Hypothalamus (tissue), 51 donors: ENCODE measurements around the gene ABCB11.
"Not testable (repeated sequence)": the region's sequence is repeated elsewhere in the genome, so short reads cannot be mapped to it uniquely, and the experiment has no call there.

Experiments used
- DNase-seq, 51 donors: peaks; one replicate each; lab custom pipeline; 2025; lab: John Stamatoyannopoulos, UW

ABCB11 gene

DNA sequence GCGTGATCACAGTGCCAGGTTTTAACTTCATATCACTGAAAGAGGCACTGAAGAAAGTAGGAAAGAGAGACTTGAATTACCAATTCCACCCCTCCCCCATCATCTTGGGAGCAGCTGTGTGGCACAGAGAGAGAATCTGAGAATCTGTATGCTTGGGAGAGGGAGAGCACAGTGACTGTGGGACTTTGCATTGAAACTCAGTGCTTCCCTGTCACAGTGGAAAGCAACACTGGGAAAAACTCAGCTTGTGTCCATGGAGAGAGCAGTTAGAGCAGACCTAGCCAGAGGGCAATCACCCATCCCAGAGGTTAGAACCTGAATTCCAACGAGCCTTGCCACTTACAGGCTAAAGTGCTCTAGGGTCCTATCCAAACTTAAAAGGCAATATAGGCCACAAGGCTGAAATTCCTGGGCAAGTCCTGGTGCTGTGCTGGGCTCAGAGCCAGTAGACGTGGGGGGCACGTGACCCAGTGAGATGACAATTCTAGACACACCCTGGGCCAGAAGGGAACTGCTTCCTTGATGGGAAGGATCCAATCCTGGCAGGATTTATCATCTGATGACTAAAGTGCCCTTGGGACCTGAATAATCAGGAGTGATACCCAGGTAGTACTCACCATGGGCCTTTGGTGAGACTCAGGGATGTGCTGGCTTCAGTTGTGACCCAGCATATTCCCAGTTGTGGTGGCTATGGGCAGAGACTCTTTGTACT is 15.5 kb upstream of the ABCB11 start:
- DNase-seq, result no peak

GRCh38 chr2:169042856-169043255 is 11.7 kb upstream of the ABCB11 start:
- DNase-seq, result no peak

- DNase-seq, result no peak
These were observed 10.5 kb upstream of the ABCB11 start for GRCh38 chr2:169041594-169041993.

DNA sequence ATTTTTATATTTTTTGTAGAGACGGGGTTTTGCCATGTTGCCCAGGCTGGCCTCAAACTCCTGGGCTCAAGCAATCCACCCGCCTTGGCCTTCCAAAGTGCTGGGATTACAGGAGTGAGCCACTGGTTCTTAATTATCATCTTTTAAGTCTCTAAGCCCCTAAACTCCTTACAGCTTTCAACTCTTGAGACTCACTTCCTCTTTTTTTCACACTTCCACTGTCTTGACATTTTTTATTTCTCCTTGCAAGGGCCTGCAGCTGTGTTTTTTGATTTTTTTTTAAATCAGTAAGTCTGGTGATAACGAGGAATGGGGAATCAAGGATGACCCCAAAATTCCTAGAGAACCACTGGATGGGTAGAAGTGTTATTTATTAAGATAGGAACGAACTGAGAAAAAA is 8.6 kb upstream of the ABCB11 start:
- no peak for DNase-seq

GRCh38 chr2:169038338-169038757 is 7.2 kb upstream of the ABCB11 start:
- DNase-seq, result no peak

DNA sequence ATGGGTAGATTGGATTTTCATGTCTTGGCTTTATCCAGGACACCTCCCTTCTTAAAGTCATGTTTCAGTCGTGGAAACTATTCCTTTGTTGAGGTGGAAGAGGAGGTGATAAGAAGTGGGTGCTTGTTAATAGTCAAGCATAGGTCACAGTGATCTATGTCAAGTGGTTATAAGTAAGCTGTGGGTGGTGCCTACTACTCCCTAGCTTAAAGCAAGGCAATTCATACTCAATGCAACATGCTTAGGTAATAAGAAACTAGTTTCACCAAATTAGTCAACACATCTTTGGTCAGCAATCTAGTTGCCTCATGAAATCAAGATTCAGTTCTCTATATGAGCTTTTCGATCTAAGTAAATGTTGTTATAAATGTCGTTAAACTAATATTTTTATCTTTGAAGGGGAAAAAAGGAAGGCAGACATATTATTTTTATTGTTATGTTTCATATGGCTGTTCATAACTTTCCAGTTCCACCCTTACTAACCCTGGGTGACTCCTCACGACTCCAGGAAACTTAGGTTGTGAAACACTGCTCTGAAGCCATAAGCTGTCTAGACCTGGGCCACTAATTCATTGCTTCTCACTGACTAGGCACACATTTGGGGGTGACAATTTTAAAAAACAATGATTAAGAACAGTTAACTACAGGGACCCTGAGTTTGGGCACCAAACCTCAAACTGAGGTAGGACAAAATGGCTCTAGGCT is 5.8 kb upstream of the ABCB11 start:
- no peak for DNase-seq

DNA sequence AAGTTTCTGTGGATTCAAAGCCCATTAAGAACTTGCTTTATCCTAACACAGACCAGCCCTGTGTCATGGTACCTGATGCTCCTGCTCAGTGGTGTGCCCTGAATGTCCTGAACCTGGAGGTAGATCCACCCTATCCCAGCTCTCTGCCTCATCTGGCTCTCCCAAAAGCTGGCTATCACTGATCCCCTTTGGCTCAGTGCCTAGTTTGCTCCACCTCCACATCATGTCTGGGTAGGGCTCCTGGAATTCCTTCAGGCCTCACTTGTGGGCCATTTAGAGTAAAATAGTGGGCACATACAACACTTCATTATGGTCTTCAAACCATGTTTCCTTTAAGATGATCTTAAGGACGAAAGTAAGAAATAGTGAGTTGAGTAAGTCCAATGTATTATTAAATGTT is 4.8 kb upstream of the ABCB11 start:
- DNase-seq, result no peak

DNA sequence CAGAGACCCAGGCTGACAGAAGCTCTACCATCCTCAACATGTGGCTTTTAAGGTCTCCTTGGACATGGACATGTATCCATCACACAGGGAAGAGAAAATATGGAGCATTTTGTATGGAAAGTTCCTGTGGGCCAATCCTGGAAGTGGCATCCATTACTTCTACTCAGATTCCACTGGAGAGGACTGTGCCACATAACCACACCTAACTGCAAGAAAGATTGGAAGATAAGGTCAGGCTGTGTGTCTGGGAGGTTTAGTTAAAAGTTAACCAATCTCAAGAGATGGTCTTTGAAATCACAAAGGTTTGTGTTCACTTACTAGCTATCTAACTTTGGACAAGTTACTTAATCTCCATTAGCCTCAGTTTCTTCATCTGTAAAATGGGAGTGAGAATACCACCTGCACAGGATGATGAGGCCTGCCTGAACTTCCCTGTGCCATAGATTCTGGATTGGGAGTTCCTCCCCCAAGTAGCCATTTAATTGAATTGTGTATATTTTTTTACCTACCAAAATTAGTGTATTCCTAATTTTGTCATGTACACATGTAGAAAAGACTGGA is 3.9 kb upstream of the ABCB11 start:
- no peak for DNase-seq

- DNase-seq, result no peak
These were observed 3.1 kb upstream of the ABCB11 start for GRCh38 chr2:169034256-169034655.

GRCh38 chr2:169029341-169029740 is 1.8 kb downstream of the ABCB11 start:
- DNase-seq, result no peak

DNA sequence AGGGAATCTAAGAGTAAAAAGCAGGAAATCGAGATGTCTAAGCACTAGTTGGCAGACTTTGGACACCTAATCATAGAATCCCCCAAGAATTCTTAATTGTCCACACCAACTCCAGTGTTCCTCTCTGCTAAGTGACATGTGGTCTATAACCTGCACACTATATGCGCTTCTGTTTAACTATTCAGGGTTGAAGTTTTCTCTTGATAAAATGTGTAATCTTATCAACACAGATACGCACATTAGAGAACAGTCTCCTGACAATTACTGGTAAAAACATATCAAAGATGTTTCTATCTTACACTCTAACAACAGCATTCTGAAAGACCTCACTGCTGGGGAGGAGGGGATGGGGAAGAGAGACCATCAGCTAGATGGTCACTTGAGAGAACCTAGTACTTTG is 3.9 kb downstream of the ABCB11 start:
- DNase-seq, result no peak

DNA sequence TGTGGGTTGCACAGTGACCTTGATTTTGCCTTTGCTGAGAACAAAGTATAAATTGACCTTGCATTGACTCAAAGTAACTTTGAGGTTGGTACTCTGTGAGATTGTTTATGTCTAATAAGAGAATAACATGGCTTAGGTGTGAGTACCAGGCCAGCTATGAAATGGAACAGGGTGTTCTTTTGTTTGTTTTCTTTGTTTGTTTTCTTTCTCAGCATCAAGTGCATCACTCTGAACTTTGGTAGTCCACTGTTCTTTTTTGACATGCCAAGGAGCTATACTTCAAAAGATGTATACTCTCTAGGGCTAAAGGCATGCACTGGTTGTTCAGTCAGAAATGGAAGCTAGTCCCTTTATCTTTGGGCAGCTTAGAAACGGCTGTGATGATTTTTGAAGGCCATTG is 5.1 kb downstream of the ABCB11 start:
- DNase-seq, result no peak

DNA sequence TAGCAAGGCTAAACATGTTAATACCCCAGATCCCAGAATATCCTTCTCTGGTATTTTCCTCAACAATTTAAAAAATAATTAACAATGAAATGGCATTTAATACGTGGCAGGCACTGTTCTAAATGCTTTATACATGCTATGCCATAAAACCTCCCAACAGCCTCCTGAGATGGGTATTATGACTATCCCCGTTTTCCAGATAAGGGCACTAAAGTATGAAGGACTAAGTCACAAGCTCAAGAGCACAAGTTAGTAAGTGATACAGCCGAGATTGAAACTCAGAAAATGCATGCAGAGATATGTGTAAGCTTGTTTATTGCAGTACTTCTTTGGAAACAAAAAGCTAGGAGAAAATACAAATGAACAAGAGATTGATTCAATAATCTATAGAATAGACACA is 8.0 kb downstream of the ABCB11 start:
- no peak for DNase-seq

GRCh38 chr2:169018390-169018789 is 12.7 kb downstream of the ABCB11 start:
- no peak for DNase-seq

GRCh38 chr2:169015943-169016342 is 15.2 kb downstream of the ABCB11 start:
- no peak for DNase-seq

DNA sequence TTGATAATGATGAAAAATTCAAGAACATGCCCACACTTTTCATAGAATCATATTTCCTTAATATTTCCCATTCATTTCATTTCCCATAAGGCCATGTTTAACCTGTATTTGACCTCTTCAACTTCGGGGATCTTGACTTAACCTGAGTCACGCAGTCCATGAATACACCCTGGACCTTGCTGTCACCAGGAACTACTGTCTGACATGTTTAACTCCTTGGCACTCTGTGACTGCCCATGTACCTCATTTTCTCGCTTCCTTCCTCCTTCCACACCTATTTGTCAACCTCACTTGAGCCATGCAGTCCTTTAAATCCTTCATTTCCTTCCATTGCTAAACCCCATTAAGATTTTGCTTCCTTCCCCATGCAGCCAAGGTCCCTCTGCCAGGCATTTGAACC is 16.3 kb downstream of the ABCB11 start:
- no peak for DNase-seq

DNA sequence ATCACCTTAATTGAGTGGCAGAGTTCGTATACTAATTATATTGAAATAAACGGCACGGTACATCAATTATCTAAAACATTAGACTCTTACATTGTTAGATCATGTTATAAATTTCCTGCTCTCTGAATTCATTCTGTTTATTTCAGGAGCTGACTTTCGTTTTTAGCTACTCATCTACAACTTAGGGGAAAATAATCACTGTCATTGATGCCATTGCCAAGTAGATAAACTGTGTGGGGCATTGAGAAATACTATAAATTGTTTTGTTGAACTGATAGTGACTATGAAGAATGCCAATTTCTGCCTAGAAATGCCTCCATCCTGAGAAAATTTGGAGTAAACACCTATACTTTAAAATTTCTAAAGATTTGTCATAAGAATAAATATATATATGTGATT is 17.5 kb downstream of the ABCB11 start:
- no peak for DNase-seq

GRCh38 chr2:169012812-169013627 is 18.1 kb downstream of the ABCB11 start:
- DNase-seq, result no peak

DNA sequence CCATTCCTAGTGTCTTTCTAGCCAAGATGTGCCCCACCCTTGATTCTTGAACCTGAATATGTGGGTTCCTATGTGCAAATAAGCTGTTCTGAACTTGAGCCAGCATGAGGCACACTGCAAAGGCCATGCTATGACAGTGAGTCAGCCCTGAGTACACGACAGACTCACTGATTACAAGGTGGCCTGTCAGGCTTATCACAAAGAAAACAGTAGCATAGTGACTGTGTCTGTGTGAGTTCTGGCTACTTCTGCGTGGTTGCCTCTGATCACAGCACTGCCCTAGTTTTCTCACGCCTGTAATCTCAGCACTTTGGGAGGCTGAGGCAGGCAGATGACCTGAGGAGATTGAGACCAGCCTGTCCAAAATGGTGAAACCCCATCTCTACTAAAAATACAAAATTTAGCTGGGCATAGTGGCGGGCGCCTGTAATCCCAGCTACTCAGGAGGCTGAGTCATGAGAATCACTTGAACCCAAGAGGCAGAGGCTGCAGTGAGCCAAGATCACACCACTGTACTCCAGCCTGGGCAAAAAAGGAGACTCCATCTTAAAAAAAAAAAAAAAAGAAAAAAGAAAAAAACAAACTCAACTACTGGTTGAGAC is 18.8 kb downstream of the ABCB11 start:
- DNase-seq, result not testable (repeated sequence)

DNA sequence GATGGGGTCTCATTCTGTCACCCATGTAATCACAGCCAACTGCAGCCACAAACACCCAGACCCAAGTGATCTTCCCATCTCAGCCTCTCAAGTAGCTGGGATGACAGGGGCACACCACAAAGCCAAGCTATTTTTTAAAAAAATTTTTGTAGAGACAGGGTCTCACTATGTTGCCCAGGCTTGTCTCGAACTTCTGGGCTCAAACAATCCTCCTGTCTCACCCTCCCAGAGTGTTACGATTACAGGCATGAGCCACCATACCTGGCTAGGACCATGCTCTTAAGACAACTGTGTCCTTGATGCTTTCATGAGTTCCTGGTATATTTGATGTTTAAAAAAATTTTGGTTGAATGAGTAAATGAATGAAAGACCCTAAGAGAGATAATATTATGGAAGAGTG is 19.4 kb downstream of the ABCB11 start:
- no peak for DNase-seq
